Right lobe of liver (tissue), 4 donors: Measurements from ENCODE around the gene UBAP1L.

Experiments
- CTCF ChIP-seq, 4 donors: fragments of 200-600 bp in 3 of 4; fragments of 450-650 bp in 1 of 4; IDR thresholded peaks; one replicate each; pipeline versions ENCODE4 v1.5.1 to v1.8.0; 2016 to 2022; ENCODE audit warnings: antibody characterized with exemption in 4 of 4, mild to moderate bottlenecking in 2 of 4
- POLR2A ChIP-seq: fragments of 450-650 bp; IDR thresholded peaks from one replicate; pipeline ENCODE4 v1.6.1; 2017; ENCODE audit warnings: antibody characterized with exemption, mild to moderate bottlenecking
- donor health status: DM: no; HTN: no; CAD: no.
- donor health status: DM: no; HTN: no; CAD: no.
- donor health status: DM: no; HTN: yes; CAD: no.

- TF ChIP-seq CTCF (IDR thresholded peaks at IDR 0.05) (no peak), POLR2A (no peak)
Measured at GRCh38 chr15:65042776-65043327, 72.1 kb downstream of the UBAP1L start.
